Non-pigmented ciliary epithelial cell (primary cell): ENCODE data around the gene ARF1.

Experiments
- DNase-seq: peaks from one replicate; pipeline ENCODE4 v3.0.0-alpha.2; 2010; ENCODE audit warnings: low read depth

Gene ARF1

DNA sequence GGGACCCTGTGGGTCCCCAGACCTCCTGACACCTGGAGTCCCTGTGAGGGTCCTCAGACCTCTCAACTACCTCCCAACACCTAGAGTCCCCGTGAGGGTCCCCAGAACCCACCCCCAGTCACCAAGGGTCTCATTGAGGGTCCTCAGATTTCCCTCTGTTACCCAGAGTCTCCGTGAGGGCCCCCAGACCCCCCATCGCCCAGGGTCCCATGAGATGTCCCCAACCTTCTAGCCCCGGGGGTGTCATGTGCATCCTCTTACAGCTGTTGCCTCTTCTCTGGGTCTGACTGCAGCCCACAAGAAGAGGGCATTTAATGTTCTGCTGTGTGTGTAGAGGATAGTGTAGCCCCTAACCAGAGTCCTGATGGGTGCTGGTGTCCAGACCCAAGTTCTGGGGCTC, 65.3 kb downstream of the ARF1 start:
- no peak for DNase-seq

DNA sequence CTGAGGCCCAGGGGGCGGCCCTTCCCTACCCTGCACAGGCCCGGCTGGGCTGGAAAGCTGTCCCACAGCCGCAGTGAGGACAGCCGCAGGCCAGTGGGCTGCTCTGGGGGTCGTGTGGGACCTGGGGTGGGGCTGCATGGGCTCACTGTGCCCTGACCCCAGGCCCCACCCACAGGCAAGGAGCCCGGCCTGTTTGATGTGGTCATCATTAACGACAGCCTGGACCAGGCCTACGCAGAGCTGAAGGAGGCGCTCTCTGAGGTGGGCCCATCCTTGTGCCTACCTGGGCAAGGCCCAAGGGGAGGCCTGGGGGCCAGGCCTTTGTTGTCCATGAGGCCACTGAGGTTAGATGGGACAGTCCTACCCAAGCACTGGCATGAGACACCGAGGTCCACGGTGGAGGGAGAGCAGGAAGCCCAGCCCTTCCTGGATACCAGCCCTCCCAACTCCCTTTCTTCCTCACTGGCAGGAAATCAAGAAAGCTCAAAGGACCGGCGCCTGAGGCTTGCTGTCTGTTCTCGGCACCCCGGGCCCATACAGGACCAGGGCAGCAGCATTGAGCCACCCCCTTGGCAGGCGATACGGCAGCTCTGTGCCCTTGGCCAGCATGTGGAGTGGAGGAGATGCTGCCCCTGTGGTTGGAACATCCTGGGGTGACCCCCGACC, 65.8 kb downstream of the ARF1 start:
- no peak for DNase-seq
